ENCODE data around the gene LHCGR. TPM values are rescaled to one million over a fixed set of nuclear protein-coding genes. Genes with fewer than 3 reads are reported as not detected.

Gene LHCGR
- total and polyA plus RNA-seq, 2 of the 13 experiments (the other 11 are each of a cell fraction or from before 2014, with no cell fraction given) = not detected

DNA sequence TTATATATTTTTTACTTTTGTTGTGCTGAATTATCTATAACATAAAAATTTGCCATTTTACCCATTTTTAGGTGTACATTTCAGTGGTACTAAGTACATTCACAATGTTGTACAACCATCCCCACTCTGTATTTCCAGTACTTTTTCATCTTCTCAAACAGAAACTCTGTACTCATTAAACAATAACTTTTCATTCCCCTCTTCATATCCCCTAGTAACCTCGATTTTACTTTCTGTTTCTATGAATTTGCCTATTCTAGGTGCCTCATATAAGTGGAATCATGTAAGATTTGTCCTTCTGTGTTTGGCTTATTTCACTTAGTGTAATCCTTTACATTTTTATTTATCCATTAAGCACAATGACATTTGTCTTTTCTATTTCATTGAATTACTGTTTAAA is 86.5 kb downstream of the LHCGR start:
- Histone ChIP-seq H4K20me1 (ENCODE audit: insufficient read depth, low read length) (no peaks in the 10 kb centered on the region), H3K9me3 (ENCODE audit: low read length) (no peaks in the 10 kb centered on the region), H3K79me2 (ENCODE audit: insufficient read depth, low read length) (no peaks in the 10 kb centered on the region), H3K4me1 (ENCODE audit: insufficient read depth, low read length) (no peaks in the 10 kb centered on the region), H3K36me3 (replicated peaks in 1 of 2; ENCODE audit: control insufficient read depth in 1 of 2, insufficient read depth in 2 of 2, low read length in 2 of 2) (no peaks in the 10 kb centered on the region), H3K4me3 (replicated peaks in 1 of 3; ENCODE audit: insufficient read depth in 1 of 3, low read depth in 2 of 3, low read length in 3 of 3) (no peak overlapping the region), H3K27me3 (ENCODE audit: control insufficient read depth in 1 of 2, insufficient read depth in 2 of 2, low read length in 2 of 2) (no peaks in the 10 kb centered on the region), H2AFZ (ENCODE audit: low read length) (no peak overlapping the region), H3K9ac (ENCODE audit: insufficient read depth, low read depth, low read length) (no peak overlapping the region), H3K27ac (ENCODE audit: extremely low read length, insufficient read depth, low read length) (no peak overlapping the region), H3K4me2 (ENCODE audit: low read depth, low read length) (no peak overlapping the region)
- no TSS peak for BruUV-seq (replicated peaks)
- ATAC-seq (no peak), FAIRE-seq (no peak), DNase-seq (ENCODE audit: low spot score) (no peak)
- POLR2A ChIA-PET = no interaction called here
- in situ Hi-C loops (cut with HindIII; ENCODE audit: extremely low pct_ligation_motif_present, low pct_unique_long_range_greater_than_20kb) (no loop called here), intact Hi-C loops (cut with micrococcal nuclease; ENCODE audit: unreplicated experiment) (no loop called here)
- TF ChIP-seq, protein P1, sequence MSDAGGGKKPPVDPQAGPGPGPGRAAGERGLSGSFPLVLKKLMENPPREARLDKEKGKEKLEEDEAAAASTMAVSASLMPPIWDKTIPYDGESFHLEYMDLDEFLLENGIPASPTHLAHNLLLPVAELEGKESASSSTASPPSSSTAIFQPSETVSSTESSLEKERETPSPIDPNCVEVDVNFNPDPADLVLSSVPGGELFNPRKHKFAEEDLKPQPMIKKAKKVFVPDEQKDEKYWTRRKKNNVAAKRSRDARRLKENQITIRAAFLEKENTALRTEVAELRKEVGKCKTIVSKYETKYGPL (CRISPR knock-in tag; IDR thresholded peaks at IDR 0.05) = no peak
- TF ChIP-seq, protein P2, sequence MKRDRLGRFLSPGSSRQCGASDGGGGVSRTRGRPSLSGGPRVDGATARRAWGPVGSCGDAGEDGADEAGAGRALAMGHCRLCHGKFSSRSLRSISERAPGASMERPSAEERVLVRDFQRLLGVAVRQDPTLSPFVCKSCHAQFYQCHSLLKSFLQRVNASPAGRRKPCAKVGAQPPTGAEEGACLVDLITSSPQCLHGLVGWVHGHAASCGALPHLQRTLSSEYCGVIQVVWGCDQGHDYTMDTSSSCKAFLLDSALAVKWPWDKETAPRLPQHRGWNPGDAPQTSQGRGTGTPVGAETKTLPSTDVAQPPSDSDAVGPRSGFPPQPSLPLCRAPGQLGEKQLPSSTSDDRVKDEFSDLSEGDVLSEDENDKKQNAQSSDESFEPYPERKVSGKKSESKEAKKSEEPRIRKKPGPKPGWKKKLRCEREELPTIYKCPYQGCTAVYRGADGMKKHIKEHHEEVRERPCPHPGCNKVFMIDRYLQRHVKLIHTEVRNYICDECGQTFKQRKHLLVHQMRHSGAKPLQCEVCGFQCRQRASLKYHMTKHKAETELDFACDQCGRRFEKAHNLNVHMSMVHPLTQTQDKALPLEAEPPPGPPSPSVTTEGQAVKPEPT (CRISPR knock-in tag; IDR thresholded peaks at IDR 0.05; ENCODE audit: low read depth) = no peak
- TF ChIP-seq ZNF577 (CRISPR knock-in tag; IDR thresholded peaks at IDR 0.05; ENCODE audit: borderline replicate concordance, low read depth) (no peak), SIN3A (IDR thresholded peaks at IDR 0.05; ENCODE audit: borderline replicate concordance, low read depth, low read length) (no peak)
- TF ChIP-seq, protein P3, sequence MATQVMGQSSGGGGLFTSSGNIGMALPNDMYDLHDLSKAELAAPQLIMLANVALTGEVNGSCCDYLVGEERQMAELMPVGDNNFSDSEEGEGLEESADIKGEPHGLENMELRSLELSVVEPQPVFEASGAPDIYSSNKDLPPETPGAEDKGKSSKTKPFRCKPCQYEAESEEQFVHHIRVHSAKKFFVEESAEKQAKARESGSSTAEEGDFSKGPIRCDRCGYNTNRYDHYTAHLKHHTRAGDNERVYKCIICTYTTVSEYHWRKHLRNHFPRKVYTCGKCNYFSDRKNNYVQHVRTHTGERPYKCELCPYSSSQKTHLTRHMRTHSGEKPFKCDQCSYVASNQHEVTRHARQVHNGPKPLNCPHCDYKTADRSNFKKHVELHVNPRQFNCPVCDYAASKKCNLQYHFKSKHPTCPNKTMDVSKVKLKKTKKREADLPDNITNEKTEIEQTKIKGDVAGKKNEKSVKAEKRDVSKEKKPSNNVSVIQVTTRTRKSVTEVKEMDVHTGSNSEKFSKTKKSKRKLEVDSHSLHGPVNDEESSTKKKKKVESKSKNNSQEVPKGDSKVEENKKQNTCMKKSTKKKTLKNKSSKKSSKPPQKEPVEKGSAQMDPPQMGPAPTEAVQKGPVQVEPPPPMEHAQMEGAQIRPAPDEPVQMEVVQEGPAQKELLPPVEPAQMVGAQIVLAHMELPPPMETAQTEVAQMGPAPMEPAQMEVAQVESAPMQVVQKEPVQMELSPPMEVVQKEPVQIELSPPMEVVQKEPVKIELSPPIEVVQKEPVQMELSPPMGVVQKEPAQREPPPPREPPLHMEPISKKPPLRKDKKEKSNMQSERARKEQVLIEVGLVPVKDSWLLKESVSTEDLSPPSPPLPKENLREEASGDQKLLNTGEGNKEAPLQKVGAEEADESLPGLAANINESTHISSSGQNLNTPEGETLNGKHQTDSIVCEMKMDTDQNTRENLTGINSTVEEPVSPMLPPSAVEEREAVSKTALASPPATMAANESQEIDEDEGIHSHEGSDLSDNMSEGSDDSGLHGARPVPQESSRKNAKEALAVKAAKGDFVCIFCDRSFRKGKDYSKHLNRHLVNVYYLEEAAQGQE (IDR thresholded peaks at IDR 0.05; ENCODE audit: borderline replicate concordance in 1 of 2, low read depth in 1 of 2, low read length in 2 of 2) = no peak
- CTCF ChIA-PET (ENCODE audit: low intra/inter-chr PET ratio, low total read pairs) = no interaction called here
- 0% methylated on average over 1 of the region's 1 CpG for WGBS (ENCODE audit: low lambda C conversion rate)

All from HepG2 (cell line).